Measurements from ENCODE around the gene PAPPA2. TPM values are rescaled to one million over a fixed set of nuclear protein-coding genes. Genes with fewer than 3 reads are reported as not detected.

The PAPPA2 gene
- total RNA-seq, 3 donors from 2014 or later, result 1.2 to 3.9 (median 2.6) TPM

DNA sequence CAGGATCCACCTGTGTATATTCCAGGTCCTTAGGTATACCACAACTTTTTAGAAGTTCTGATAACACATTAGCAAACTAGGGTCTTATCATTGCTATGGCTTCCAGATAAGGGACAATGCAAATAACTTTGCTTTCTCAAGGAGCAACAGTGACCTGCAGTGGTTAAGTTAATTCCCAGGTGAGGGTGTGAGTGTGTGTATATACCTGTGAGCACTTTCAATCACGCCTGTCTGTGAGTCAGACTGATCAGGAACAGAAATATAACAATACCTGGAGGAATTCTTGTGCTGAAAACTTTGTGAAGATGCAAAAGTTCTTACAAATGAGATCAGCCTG lies 317.0 kb downstream of the PAPPA2 start:
- no peak for DNase-seq (ENCODE audit: low spot score in 2 of 2)
- Histone ChIP-seq H3K36me3 (no peaks in the 10 kb centered on the region), H3K4me1 (no peaks in the 10 kb centered on the region), H3K27me3 (no peaks in the 10 kb centered on the region), H3K27ac (no peak overlapping the region), H3K4me3 (no peak overlapping the region), H3K9me3 (no peaks in the 10 kb centered on the region)
- intact Hi-C loops (cut with DNase I; ENCODE audit: low total_unique reads), result no loop called here
- TF ChIP-seq POLR2A (IDR thresholded peaks at IDR 0.05) (no peak), POLR2AphosphoS5 (IDR thresholded peaks at IDR 0.05) (no peak)
- TF ChIP-seq, protein P1, sequence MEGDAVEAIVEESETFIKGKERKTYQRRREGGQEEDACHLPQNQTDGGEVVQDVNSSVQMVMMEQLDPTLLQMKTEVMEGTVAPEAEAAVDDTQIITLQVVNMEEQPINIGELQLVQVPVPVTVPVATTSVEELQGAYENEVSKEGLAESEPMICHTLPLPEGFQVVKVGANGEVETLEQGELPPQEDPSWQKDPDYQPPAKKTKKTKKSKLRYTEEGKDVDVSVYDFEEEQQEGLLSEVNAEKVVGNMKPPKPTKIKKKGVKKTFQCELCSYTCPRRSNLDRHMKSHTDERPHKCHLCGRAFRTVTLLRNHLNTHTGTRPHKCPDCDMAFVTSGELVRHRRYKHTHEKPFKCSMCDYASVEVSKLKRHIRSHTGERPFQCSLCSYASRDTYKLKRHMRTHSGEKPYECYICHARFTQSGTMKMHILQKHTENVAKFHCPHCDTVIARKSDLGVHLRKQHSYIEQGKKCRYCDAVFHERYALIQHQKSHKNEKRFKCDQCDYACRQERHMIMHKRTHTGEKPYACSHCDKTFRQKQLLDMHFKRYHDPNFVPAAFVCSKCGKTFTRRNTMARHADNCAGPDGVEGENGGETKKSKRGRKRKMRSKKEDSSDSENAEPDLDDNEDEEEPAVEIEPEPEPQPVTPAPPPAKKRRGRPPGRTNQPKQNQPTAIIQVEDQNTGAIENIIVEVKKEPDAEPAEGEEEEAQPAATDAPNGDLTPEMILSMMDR (IDR thresholded peaks at IDR 0.05), result no peak

DNA sequence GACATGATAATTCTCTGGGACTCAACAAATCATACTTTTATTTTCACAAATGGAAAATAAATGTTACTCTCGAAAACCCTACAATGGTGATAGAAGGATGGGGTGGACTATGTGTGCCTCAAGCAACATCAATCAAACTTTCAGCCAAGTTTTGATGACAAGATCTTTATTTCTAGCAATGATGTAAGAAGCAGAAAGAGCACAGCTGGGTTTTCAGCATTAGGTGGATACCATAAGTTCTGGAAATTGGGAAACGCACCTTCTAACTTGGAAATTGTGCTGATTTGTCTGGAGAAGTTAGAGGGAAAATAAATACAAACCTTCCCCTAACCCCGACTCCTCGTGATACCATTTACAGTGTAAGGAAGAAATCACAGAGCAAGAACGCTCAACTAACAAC lies 320.3 kb downstream of the PAPPA2 start:
- Histone ChIP-seq H3K27me3 (no peaks in the 10 kb centered on the region), H3K9me3 (no peaks in the 10 kb centered on the region), H3K27ac (no peak overlapping the region), H3K4me1 (no peaks in the 10 kb centered on the region), H3K4me3 (no peak overlapping the region), H3K36me3 (no peaks in the 10 kb centered on the region)
- no peak for TF ChIP-seq POLR2A (IDR thresholded peaks at IDR 0.05)
- no peak for TF ChIP-seq POLR2AphosphoS5 (IDR thresholded peaks at IDR 0.05)
- TF ChIP-seq, protein P1 (IDR thresholded peaks at IDR 0.05), result no peak
- DNase-seq (ENCODE audit: low spot score in 2 of 2), result no peak
- intact Hi-C loops (cut with DNase I; ENCODE audit: low total_unique reads), result no loop called here

DNA sequence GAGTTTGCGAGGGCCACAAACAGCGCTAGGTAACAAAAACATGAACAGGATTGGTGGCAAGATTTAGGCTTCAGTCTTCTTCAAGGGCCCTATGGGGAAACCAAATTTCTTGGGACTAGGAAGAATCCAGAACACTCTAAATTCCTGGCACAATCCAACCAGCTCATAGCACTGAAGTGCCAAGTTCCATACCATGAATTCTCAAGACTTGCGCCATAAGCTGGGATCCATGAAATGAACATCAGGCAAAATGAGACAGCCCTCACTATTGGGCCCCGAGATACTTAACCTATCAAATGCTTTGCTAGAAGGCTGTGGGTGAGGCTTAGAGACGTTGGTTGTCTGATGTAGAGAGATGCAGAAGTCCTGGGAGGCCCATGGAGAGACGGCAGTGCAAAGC lies 322.1 kb downstream of the PAPPA2 start:
- Histone ChIP-seq H3K36me3 (no peaks in the 10 kb centered on the region), H3K4me3 (no peak overlapping the region), H3K27ac (no peak overlapping the region), H3K27me3 (no peaks in the 10 kb centered on the region), H3K9me3 (no peaks in the 10 kb centered on the region), H3K4me1 (no peaks in the 10 kb centered on the region)
- intact Hi-C loops (cut with DNase I; ENCODE audit: low total_unique reads), result no loop called here
- TF ChIP-seq POLR2A (IDR thresholded peaks at IDR 0.05) (no peak), POLR2AphosphoS5 (IDR thresholded peaks at IDR 0.05) (no peak)
- TF ChIP-seq, protein P1 (IDR thresholded peaks at IDR 0.05), result no peak
- no peak for DNase-seq (ENCODE audit: low spot score in 2 of 2)

DNA sequence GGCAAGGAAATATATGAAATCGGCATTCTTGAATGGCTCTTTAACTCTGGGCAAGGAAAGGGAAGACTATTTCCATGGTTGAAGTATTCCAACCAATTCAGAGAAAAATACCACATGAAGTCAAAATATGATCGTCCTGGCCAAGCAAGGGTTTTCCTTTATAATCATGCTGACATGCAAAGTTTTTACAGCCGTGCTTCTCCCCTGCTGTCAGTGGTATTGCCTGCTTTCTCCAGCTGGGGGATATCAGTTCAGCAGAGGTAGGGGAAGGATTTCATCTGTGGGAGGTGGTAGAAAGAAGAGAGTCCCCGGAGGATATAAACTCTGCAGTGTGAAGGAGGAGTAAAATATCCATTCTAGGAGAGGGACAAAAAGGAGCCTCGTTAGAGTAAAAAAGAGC lies 322.8 kb downstream of the PAPPA2 start:
- no peak overlapping the region for H3K4me3 ChIP-seq
- H3K9me3 ChIP-seq, result no peaks in the 10 kb centered on the region
- H3K4me1 ChIP-seq, result no peaks in the 10 kb centered on the region
- no peak for DNase-seq (ENCODE audit: low spot score in 2 of 2)
- no peaks in the 10 kb centered on the region for H3K27me3 ChIP-seq
- intact Hi-C loops (cut with DNase I; ENCODE audit: low total_unique reads), result no loop called here
- TF ChIP-seq, protein P1 (IDR thresholded peaks at IDR 0.05), result no peak
- TF ChIP-seq POLR2A (IDR thresholded peaks at IDR 0.05), result no peak
- no peak for TF ChIP-seq POLR2AphosphoS5 (IDR thresholded peaks at IDR 0.05)
- no peak overlapping the region for H3K27ac ChIP-seq
- H3K36me3 ChIP-seq, result no peaks in the 10 kb centered on the region

DNA sequence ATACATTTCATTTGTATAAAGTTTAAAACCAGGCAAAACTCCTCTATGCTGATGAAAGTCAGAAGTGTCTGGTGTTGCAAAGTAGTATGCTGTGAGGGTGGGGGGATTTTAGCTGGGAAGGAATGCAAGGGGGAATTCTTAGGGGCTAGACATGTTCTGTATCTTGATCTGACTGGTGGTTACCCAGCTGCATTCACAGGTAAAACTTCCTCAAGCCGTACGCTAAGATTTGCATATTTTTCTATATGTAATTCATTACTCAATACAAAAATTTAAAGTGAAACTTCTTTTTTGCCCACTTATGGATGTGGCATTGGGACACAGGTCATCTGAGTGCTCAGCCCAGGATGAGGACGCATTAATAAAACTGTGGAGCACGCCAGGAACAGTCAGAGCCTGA lies 323.3 kb downstream of the PAPPA2 start:
- no peak for DNase-seq (ENCODE audit: low spot score in 2 of 2)
- no peak overlapping the region for H3K27ac ChIP-seq
- no peak overlapping the region for H3K4me3 ChIP-seq
- no peaks in the 10 kb centered on the region for H3K9me3 ChIP-seq
- no peaks in the 10 kb centered on the region for H3K4me1 ChIP-seq
- H3K36me3 ChIP-seq, result no peaks in the 10 kb centered on the region
- intact Hi-C loops (cut with DNase I; ENCODE audit: low total_unique reads), result no loop called here
- no peaks in the 10 kb centered on the region for H3K27me3 ChIP-seq
- TF ChIP-seq POLR2A (IDR thresholded peaks at IDR 0.05) (no peak), POLR2AphosphoS5 (IDR thresholded peaks at IDR 0.05) (no peak)
- TF ChIP-seq, protein P1 (IDR thresholded peaks at IDR 0.05), result no peak

All from breast epithelium (tissue), 4 donors.